K562 (cell line): ENCODE measurements around the gene IRF2BP2. TPM values are rescaled to one million over a fixed set of nuclear protein-coding genes. Genes with fewer than 3 reads are reported as not detected.

Source experiments
- EP300 ChIP-seq: IDR thresholded peaks from 2 replicates; pipeline ENCODE4 v1.6.1; 2012; ENCODE audit warnings: low read length, improper control_type of control experiment
- HCFC1 ChIP-seq: IDR thresholded peaks from 2 replicates; pipeline ENCODE4 v1.6.1; 2012; ENCODE audit warnings: low read depth, low read length, improper control_type of control experiment
- JUN ChIP-seq, 2 experiments: sonication (generic) in 1 of 2; formaldehyde crosslinking in 1 of 2; IDR thresholded peaks; 2 replicates each; pipeline versions ENCODE4 v1.6.1 to v1.8.0; 2012 to 2022; ENCODE audit warnings: borderline replicate concordance in 2 of 2, mild to moderate bottlenecking in 2 of 2, improper control_type of control experiment in 1 of 2, low read depth in 1 of 2, low read length in 1 of 2, missing genetic modification reagents in 1 of 2
- MEF2D ChIP-seq: conservative IDR thresholded peaks from 2 replicates; pipeline ENCODE4 v1.6.1; 2016; ENCODE audit warnings: low read depth, missing genetic modification characterization, missing compliant biosample characterization
- POLR2AphosphoS2 ChIP-seq: IDR thresholded peaks from 2 replicates; pipeline ENCODE4 v1.6.1; 2012; ENCODE audit warnings: low read length, improper control_type of control experiment
- PPARD ChIP-seq: fragments of 250-450 bp; sonication (Bioruptor Pico); IDR thresholded peaks from 2 replicates; pipeline ENCODE4 v1.8.0; 2022; ENCODE audit warnings: inconsistent platforms, mild to moderate bottlenecking, moderate library complexity
- RBM34 ChIP-seq: fragments of 200-400 bp; formaldehyde crosslinking; IDR thresholded peaks from 2 replicates; pipeline ENCODE4 v1.6.1; 2018; ENCODE audit warnings: low read length, borderline replicate concordance; ENCODE audit not compliant: insufficient read depth
- RFX1 ChIP-seq: fragments of 450-650 bp; IDR thresholded peaks from 2 replicates; pipeline ENCODE4 v1.6.1; 2016; ENCODE audit warnings: mild to moderate bottlenecking, moderate library complexity
- SMARCB1 ChIP-seq: IDR thresholded peaks from 2 replicates; pipeline ENCODE4 v1.6.1; 2011; ENCODE audit warnings: improper control_type of control experiment, low read depth; ENCODE audit not compliant: insufficient read length
- SNRNP70 ChIP-seq: fragments of 200-400 bp; formaldehyde crosslinking; optimal IDR thresholded peaks from 2 replicates; pipeline ENCODE3; 2017; ENCODE audit warnings: low read depth, low read length
- ZC3H11A ChIP-seq: IDR thresholded peaks from 2 replicates; pipeline ENCODE4 v1.6.1; 2012; ENCODE audit warnings: low read depth, low read length, improper control_type of control experiment
- ZNF134 ChIP-seq: fragments of 250-450 bp; sonication (Bioruptor Pico); conservative IDR thresholded peaks from 2 replicates; pipeline ENCODE4 v1.4.0; 2020
- ZNF445 ChIP-seq: fragments of 250-450 bp; sonication (Bioruptor Pico); IDR thresholded peaks from 2 replicates; pipeline ENCODE4 v1.4.0; 2020; ENCODE audit warnings: low read depth, mild to moderate bottlenecking, moderate library complexity
- ZNF561 ChIP-seq: fragments of 450-650 bp; formaldehyde crosslinking; conservative IDR thresholded peaks from 2 replicates; pipeline ENCODE4 v1.4.0; 2020; ENCODE audit warnings: mild to moderate bottlenecking, moderate library complexity
- polyA plus RNA-seq, 8 experiments: library from polyadenylated mRNA; depleted of rRNA in 4 of 8; stranded (reverse) in 5 of 8; unstranded in 3 of 8; fragments of >200 nt; fragmentation: Nextera tagmentation in 2 of 8; fragmentation: Illumina TruSeq in 1 of 8; extraction: Ambion mirVana in 2 of 8; extraction: Trizol in 1 of 8; gene quantifications; 2 replicates each; pipeline versions ENCODE4 v1.2.1 to v1.2.3, GENCODE V29; 2011 to 2014; ENCODE audit warnings: inconsistent platforms in 1 of 8, missing spikeins in 1 of 8
- total RNA-seq, 7 experiments: library from RNA; depleted of rRNA in 6 of 7; stranded (reverse); fragments of >200 nt in 6 of 7; fragmentation: Illumina TruSeq in 2 of 7; extraction: Trizol in 2 of 7; gene quantifications; 2 replicates each; pipeline versions ENCODE4 v1.2.1 to v1.2.3, GENCODE V29; 2011 to 2021; ENCODE audit warnings: low replicate concordance in 1 of 7
- TF ChIP-seq, protein P1 (sequence below): sonication (generic); formaldehyde crosslinking; IDR thresholded peaks from 2 replicates; pipeline ENCODE4 v1.8.1; 2023; ENCODE audit warnings: missing genetic modification reagents, mild to moderate bottlenecking, borderline replicate concordance
- TF ChIP-seq, protein P2 (sequence below): fragments of 450-650 bp; IDR thresholded peaks from 2 replicates; pipeline ENCODE4 v1.6.1; 2016
- TF ChIP-seq, protein P3 (sequence below), 2 experiments: fragments of 450-650 bp; IDR thresholded peaks; 2 replicates each; pipeline ENCODE4 v1.6.1; 2016
- TF ChIP-seq, protein P4 (sequence below): sonication (generic); formaldehyde crosslinking; IDR thresholded peaks from 2 replicates; pipeline ENCODE4 v1.8.0; 2022; ENCODE audit warnings: missing genetic modification reagents, mild to moderate bottlenecking, borderline replicate concordance
- TF ChIP-seq, protein P5 (sequence below): fragments of 250-450 bp; sonication (Bioruptor Pico); IDR thresholded peaks from 2 replicates; pipeline ENCODE4 v1.8.0; 2021; ENCODE audit warnings: borderline replicate concordance, mild to moderate bottlenecking, moderate library complexity; ENCODE audit not compliant: poor library complexity, severe bottlenecking

The IRF2BP2 gene
- total and polyA plus RNA-seq, 9 of the 15 experiments (the other 6 are each of a cell fraction or from before 2014, with no cell fraction given): 7.7 to 68.6 (median 22.1) TPM

DNA sequence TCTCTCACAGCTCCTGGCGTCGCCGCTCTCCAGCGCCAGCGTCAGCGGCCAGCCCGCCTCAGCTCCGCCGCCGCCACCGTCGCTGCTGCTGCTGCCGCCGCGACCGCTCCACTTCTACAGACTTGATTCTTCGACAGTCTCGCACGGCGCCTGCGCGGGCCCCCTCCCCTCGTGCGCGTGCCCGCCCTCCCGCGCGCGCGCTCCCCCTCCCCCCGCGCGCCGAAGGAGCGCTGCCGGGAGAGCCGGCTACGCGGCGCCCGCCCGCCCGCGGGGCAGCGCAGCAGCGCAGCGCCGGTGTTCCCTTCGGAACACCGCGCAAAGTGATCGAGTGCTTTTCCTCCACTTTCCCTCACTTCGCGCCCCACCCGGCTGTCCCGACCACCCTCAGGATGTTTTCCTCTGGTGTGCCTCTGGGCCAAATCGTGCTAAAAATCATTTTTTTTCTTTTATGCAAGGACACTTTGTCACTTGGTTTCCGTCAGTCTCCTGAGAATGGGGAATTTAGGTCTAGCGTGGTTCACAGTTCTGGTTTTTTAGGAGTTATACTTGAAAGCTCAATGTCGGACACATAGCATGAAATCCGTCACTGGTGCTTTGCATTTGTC is at the start of gene IRF2BP2 (continued):
- TF ChIP-seq, protein P1, sequence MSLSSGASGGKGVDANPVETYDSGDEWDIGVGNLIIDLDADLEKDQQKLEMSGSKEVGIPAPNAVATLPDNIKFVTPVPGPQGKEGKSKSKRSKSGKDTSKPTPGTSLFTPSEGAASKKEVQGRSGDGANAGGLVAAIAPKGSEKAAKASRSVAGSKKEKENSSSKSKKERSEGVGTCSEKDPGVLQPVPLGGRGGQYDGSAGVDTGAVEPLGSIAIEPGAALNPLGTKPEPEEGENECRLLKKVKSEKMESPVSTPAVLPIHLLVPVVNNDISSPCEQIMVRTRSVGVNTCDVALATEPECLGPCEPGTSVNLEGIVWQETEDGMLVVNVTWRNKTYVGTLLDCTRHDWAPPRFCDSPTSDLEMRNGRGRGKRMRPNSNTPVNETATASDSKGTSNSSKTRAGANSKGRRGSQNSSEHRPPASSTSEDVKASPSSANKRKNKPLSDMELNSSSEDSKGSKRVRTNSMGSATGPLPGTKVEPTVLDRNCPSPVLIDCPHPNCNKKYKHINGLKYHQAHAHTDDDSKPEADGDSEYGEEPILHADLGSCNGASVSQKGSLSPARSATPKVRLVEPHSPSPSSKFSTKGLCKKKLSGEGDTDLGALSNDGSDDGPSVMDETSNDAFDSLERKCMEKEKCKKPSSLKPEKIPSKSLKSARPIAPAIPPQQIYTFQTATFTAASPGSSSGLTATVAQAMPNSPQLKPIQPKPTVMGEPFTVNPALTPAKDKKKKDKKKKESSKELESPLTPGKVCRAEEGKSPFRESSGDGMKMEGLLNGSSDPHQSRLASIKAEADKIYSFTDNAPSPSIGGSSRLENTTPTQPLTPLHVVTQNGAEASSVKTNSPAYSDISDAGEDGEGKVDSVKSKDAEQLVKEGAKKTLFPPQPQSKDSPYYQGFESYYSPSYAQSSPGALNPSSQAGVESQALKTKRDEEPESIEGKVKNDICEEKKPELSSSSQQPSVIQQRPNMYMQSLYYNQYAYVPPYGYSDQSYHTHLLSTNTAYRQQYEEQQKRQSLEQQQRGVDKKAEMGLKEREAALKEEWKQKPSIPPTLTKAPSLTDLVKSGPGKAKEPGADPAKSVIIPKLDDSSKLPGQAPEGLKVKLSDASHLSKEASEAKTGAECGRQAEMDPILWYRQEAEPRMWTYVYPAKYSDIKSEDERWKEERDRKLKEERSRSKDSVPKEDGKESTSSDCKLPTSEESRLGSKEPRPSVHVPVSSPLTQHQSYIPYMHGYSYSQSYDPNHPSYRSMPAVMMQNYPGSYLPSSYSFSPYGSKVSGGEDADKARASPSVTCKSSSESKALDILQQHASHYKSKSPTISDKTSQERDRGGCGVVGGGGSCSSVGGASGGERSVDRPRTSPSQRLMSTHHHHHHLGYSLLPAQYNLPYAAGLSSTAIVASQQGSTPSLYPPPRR (CRISPR knock-in tag): peak; percentile 84; the same call in 1 of the 2 replicates
- TF ChIP-seq SMARCB1 (no peak), RBM34 (no peak), MEF2D (0 out of 2 replicates have a peak, but pooled peaks have one; percentile 28), HCFC1 (no peak), JUN (IDR thresholded peaks at IDR 0.05; ENCODE audit: borderline replicate concordance, low read depth, low read length) (no peak), JUN (CRISPR knock-in tag; IDR thresholded peaks at IDR 0.05; ENCODE audit: borderline replicate concordance) (0 out of 2 replicates have a peak, but pooled peaks have one; percentile 42), POLR2AphosphoS2 (no peak), ZNF445 (0 out of 2 replicates have a peak, but pooled peaks have one; percentile 32), SNRNP70 (no peak), RFX1 (no peak), ZC3H11A (no peak), ZNF561 (CRISPR knock-in tag) (no peak), EP300 (peak; percentile 15), PPARD (CRISPR knock-in tag) (no peak), ZNF134 (CRISPR knock-in tag) (no peak)
- TF ChIP-seq, protein P2, sequence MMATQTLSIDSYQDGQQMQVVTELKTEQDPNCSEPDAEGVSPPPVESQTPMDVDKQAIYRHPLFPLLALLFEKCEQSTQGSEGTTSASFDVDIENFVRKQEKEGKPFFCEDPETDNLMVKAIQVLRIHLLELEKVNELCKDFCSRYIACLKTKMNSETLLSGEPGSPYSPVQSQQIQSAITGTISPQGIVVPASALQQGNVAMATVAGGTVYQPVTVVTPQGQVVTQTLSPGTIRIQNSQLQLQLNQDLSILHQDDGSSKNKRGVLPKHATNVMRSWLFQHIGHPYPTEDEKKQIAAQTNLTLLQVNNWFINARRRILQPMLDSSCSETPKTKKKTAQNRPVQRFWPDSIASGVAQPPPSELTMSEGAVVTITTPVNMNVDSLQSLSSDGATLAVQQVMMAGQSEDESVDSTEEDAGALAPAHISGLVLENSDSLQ: no peak
- TF ChIP-seq, protein P3, sequence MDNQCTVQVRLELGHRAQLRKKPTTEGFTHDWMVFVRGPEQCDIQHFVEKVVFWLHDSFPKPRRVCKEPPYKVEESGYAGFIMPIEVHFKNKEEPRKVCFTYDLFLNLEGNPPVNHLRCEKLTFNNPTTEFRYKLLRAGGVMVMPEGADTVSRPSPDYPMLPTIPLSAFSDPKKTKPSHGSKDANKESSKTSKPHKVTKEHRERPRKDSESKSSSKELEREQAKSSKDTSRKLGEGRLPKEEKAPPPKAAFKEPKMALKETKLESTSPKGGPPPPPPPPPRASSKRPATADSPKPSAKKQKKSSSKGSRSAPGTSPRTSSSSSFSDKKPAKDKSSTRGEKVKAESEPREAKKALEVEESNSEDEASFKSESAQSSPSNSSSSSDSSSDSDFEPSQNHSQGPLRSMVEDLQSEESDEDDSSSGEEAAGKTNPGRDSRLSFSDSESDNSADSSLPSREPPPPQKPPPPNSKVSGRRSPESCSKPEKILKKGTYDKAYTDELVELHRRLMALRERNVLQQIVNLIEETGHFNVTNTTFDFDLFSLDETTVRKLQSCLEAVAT (IDR thresholded peaks at IDR 0.05): peak; percentile 80 to 89
- TF ChIP-seq, protein P4, sequence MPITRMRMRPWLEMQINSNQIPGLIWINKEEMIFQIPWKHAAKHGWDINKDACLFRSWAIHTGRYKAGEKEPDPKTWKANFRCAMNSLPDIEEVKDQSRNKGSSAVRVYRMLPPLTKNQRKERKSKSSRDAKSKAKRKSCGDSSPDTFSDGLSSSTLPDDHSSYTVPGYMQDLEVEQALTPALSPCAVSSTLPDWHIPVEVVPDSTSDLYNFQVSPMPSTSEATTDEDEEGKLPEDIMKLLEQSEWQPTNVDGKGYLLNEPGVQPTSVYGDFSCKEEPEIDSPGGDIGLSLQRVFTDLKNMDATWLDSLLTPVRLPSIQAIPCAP (CRISPR knock-in tag): no peak
- TF ChIP-seq, protein P5, sequence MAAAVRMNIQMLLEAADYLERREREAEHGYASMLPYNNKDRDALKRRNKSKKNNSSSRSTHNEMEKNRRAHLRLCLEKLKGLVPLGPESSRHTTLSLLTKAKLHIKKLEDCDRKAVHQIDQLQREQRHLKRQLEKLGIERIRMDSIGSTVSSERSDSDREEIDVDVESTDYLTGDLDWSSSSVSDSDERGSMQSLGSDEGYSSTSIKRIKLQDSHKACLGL (CRISPR knock-in tag): no peak
